HepG2 (cell line): Measurements from ENCODE around the gene BAIAP3. TPM values are rescaled to one million over a fixed set of nuclear protein-coding genes. Genes with fewer than 3 reads are reported as not detected.
A peak's percentile ranks its signal among the peaks of the same experiment; 100 is the strongest.

Experiments used
- ATAC-seq: fragments of 200-7000 bp; cut with Tn5 transposase; 3 replicates; pipeline ENCODE4 v1.9.1; 2020; ENCODE audit warnings: mild to moderate bottlenecking, moderate library complexity
- BruUV-seq: library from RNA; stranded (reverse); fragments of 400-500 nt; replicated peaks from 2 replicates; lab custom pipeline; 2021; lab: Mats Ljungman, UMichigan
- CTCF ChIA-PET: fragments of 300-600 bp; formaldehyde crosslinking; extraction: SDS; loops from one replicate; lab custom pipeline; 2021; ENCODE audit warnings: low total read pairs, inconsistent platforms, low intra/inter-chr PET ratio; lab: Yijun Ruan, JAX
- POLR2A ChIA-PET: fragments of 350-600 bp; sonication (Branson Sonifier 250); formaldehyde crosslinking; loops from one replicate; lab custom pipeline; 2020; ENCODE audit warnings: antibody characterized with exemption, inconsistent platforms; lab: Yijun Ruan, JAX
- DNase-seq: peaks from one replicate; pipeline ENCODE4 v3.0.0-alpha.2; 2015; ENCODE audit warnings: low spot score
- FAIRE-seq: peaks from 3 replicates; lab custom pipeline; 2011; peaks lifted over from hg19 to GRCh38; lab: Jason Lieb, UNC
- H2AFZ ChIP-seq: one replicate; pipeline ENCODE4 v1.6.1; 2011; ENCODE audit warnings: low read length, inconsistent platforms
- H3K27ac ChIP-seq: fragments of 300-600 bp; 3 replicates; pipeline ENCODE4 v1.8.0; 2011; ENCODE audit warnings: mixed run types, mild to moderate bottlenecking, mixed read lengths, low read length, inconsistent platforms; ENCODE audit not compliant: insufficient read depth; ENCODE audit errors: extremely low read length
- H3K27me3 ChIP-seq, 2 experiments: fragments of 200-600 bp in 1 of 2; 2 replicates in 1 of 2; 3 replicates in 1 of 2; pipeline versions ENCODE4 v1.6.0 to v1.8.0; 2011; ENCODE audit warnings: low read length in 2 of 2, mild to moderate bottlenecking in 2 of 2, moderate library complexity in 2 of 2, inconsistent platforms in 1 of 2; ENCODE audit not compliant: insufficient read depth in 2 of 2, control insufficient read depth in 1 of 2
- H3K36me3 ChIP-seq, 2 experiments: fragments of 200-600 bp in 1 of 2; replicated peaks in 1 of 2; 2 replicates in 1 of 2; 3 replicates in 1 of 2; pipeline versions ENCODE4 v1.5.1 to v1.8.0; 2011; ENCODE audit warnings: low read length in 2 of 2, inconsistent platforms in 1 of 2; ENCODE audit not compliant: insufficient read depth in 2 of 2, control insufficient read depth in 1 of 2
- H3K4me1 ChIP-seq: 2 replicates; pipeline ENCODE4 v1.5.1; 2012; ENCODE audit warnings: low read length, inconsistent platforms; ENCODE audit not compliant: insufficient read depth
- H3K4me2 ChIP-seq: 2 replicates; pipeline ENCODE4 v1.6.0; 2011; ENCODE audit warnings: low read depth, low read length, inconsistent platforms
- H3K4me3 ChIP-seq, 3 experiments: fragments of 200-600 bp in 1 of 3; sonication (generic), shearing (Covaris generic) in 1 of 3; replicated peaks in 1 of 3; 2 replicates each; pipeline ENCODE4 v1.5.1; 2011 to 2016; ENCODE audit warnings: low read length in 3 of 3, inconsistent platforms in 2 of 3, low read depth in 2 of 3, mild to moderate bottlenecking in 2 of 3, control low read depth in 1 of 3, mixed read lengths in 1 of 3; ENCODE audit not compliant: insufficient read depth in 1 of 3
- H3K79me2 ChIP-seq: one replicate; pipeline ENCODE4 v1.6.1; 2011; ENCODE audit warnings: low read length, inconsistent platforms; ENCODE audit not compliant: insufficient read depth
- H3K9ac ChIP-seq: 2 replicates; pipeline ENCODE4 v1.6.0; 2011; ENCODE audit warnings: mild to moderate bottlenecking, low read depth, low read length, inconsistent platforms; ENCODE audit not compliant: insufficient read depth
- H3K9me3 ChIP-seq: 2 replicates; pipeline ENCODE4 v1.5.1; 2012; ENCODE audit warnings: mild to moderate bottlenecking, low read length
- H4K20me1 ChIP-seq: 2 replicates; pipeline ENCODE4 v1.6.0; 2011; ENCODE audit warnings: inconsistent platforms, mild to moderate bottlenecking, low read length, moderate library complexity; ENCODE audit not compliant: insufficient read depth
- AGO1 ChIP-seq: fragments of 200-400 bp; formaldehyde crosslinking; IDR thresholded peaks from 2 replicates; pipeline ENCODE4 v1.6.1; 2017; ENCODE audit warnings: mild to moderate bottlenecking, low read depth, low read length, moderate library complexity; ENCODE audit not compliant: poor library complexity, severe bottlenecking
- ATF6 ChIP-seq: sonication (generic); formaldehyde crosslinking; conservative IDR thresholded peaks from 2 replicates; pipeline ENCODE4 v1.4.0; 2020; ENCODE audit warnings: missing genetic modification reagents
- KLF11 ChIP-seq: IDR thresholded peaks from 2 replicates; pipeline ENCODE4 v1.6.1; 2016; ENCODE audit warnings: missing compliant biosample characterization
- NFYB ChIP-seq: sonication (generic); formaldehyde crosslinking; IDR thresholded peaks from 2 replicates; pipeline ENCODE4 v1.4.0; 2020; ENCODE audit warnings: missing genetic modification reagents
- NFYC ChIP-seq: IDR thresholded peaks from 2 replicates; pipeline ENCODE4 v1.6.1; 2016; ENCODE audit warnings: missing genetic modification reagents, missing compliant biosample characterization
- POLR2AphosphoS2 ChIP-seq: IDR thresholded peaks from 2 replicates; pipeline ENCODE4 v1.6.1; 2011; ENCODE audit warnings: low read depth, low read length, improper control_type of control experiment
- SNAPC5 ChIP-seq: sonication (generic); formaldehyde crosslinking; IDR thresholded peaks from 2 replicates; pipeline ENCODE4 v1.8.1; 2023; ENCODE audit warnings: mild to moderate bottlenecking, missing genetic modification reagents, borderline replicate concordance
- SRF ChIP-seq: IDR thresholded peaks from 2 replicates; pipeline ENCODE4 v1.6.1; 2011; ENCODE audit warnings: mild to moderate bottlenecking, low read depth, low read length, moderate library complexity
- ZBTB40 ChIP-seq, 2 experiments: fragments of 450-650 bp in 1 of 2; sonication (generic) in 1 of 2; formaldehyde crosslinking in 1 of 2; IDR thresholded peaks; 2 replicates each; pipeline versions ENCODE4 v1.6.1 to v1.8.0; 2016 to 2022; ENCODE audit warnings: antibody characterized with exemption in 1 of 2, mild to moderate bottlenecking in 1 of 2, missing genetic modification reagents in 1 of 2
- ZC3H13 ChIP-seq: sonication (generic); formaldehyde crosslinking; IDR thresholded peaks from 2 replicates; pipeline ENCODE4 v1.8.1; 2023; ENCODE audit warnings: mild to moderate bottlenecking, missing genetic modification reagents, moderate library complexity
- ZMYM3 ChIP-seq: sonication (generic); formaldehyde crosslinking; IDR thresholded peaks from 2 replicates; pipeline ENCODE4 v1.5.1; 2020; ENCODE audit warnings: mild to moderate bottlenecking, missing genetic modification reagents
- ZNF17 ChIP-seq: sonication (generic); formaldehyde crosslinking; IDR thresholded peaks from 2 replicates; pipeline ENCODE4 v1.5.0; 2020; ENCODE audit warnings: mild to moderate bottlenecking, missing genetic modification reagents
- WGBS: methylation state at CpG from one replicate; pipeline ENCODE4 v1.1.6; 2017; ENCODE audit warnings: low lambda C conversion rate; 5-methylcytosine and 5-hydroxymethylcytosine counted together
- in situ Hi-C: cut with HindIII; loops from 2 replicates; pipeline ENCODE4 v1.10.0; 2017; ENCODE audit warnings: low pct_unique_long_range_greater_than_20kb; ENCODE audit not compliant: extremely low pct_ligation_motif_present
- intact Hi-C: fragments of 100-400 bp; cut with micrococcal nuclease; formaldehyde crosslinking; loops from one replicate; pipeline ENCODE4 v1.10.0; 2022; ENCODE audit not compliant: unreplicated experiment
- polyA plus RNA-seq, 8 experiments: library from polyadenylated mRNA; depleted of rRNA in 3 of 8; stranded (reverse) in 7 of 8; unstranded in 1 of 8; fragments of >200 nt; fragmentation: Illumina TruSeq in 4 of 8; extraction: Trizol in 4 of 8; gene quantifications; 2 replicates each; pipeline versions ENCODE4 v1.2.1 to v1.2.3, GENCODE V29; 2011 to 2016; ENCODE audit warnings: low read depth in 4 of 8, missing spikeins in 1 of 8, mixed read lengths in 1 of 8; ENCODE audit not compliant: insufficient read depth in 1 of 8
- total RNA-seq, 5 experiments: library from RNA; depleted of rRNA; stranded (reverse); fragments of >200 nt; fragmentation: Illumina TruSeq; extraction: Trizol; gene quantifications; 2 replicates each; pipeline ENCODE4 v1.2.3, GENCODE V29; 2016; ENCODE audit warnings: low read depth in 1 of 5

The BAIAP3 gene
- total and polyA plus RNA-seq, 2 of the 13 experiments (the other 11 are each of a cell fraction or from before 2014, with no cell fraction given) = 3.2 to 5.7 TPM

- no peaks in the 10 kb centered on the region for H3K9me3 ChIP-seq
- H3K36me3 ChIP-seq = peaks cover 7 to 26% of the 10 kb centered on the region in 2 experiments; a peak in 4 of 5 replicates
- no peak overlapping the region for H3K4me2 ChIP-seq
- POLR2A ChIA-PET = interaction anchor here (1.0 kb wide), 1 partner anchor 10 kb away, joined by 3 read pairs; no protein-coding TSS in a partner anchor
- in situ Hi-C loops = no loop called here
- 63% methylated on average over 5 of the region's 20 CpGs for WGBS
- FAIRE-seq = no peak
- H3K4me1 ChIP-seq = peaks cover 1% of the 10 kb centered on the region
- CTCF ChIA-PET = no interaction called here
- H3K9ac ChIP-seq = no peak overlapping the region
- H3K27me3 ChIP-seq = no peaks in the 10 kb centered on the region
- no TSS peak for BruUV-seq
- H2AFZ ChIP-seq = no peak overlapping the region
- no peak overlapping the region for H3K4me3 ChIP-seq
- intact Hi-C loops = no loop called here
- peak; percentile 6 for ATAC-seq
- H4K20me1 ChIP-seq = no peaks in the 10 kb centered on the region
- no peaks in the 10 kb centered on the region for H3K79me2 ChIP-seq
- no peak overlapping the region for H3K27ac ChIP-seq
- DNase-seq = no peak
- TF ChIP-seq NFYC (CRISPR knock-in tag) = no peak
- no peak for TF ChIP-seq NFYB (CRISPR knock-in tag)
- TF ChIP-seq ZC3H13 (CRISPR knock-in tag) = peak; percentile 25; the same call in 1 of the 2 replicates
- TF ChIP-seq ATF6 = no peak
- TF ChIP-seq ZMYM3 (CRISPR knock-in tag) = no peak
- 0 out of 2 replicates have a peak, but pooled peaks have one; percentile 14 for TF ChIP-seq POLR2AphosphoS2
- no peak for TF ChIP-seq KLF11 (CRISPR knock-in tag)
- no peak for TF ChIP-seq ZBTB40 (IDR thresholded peaks at IDR 0.05)
- no peak for TF ChIP-seq ZBTB40 (CRISPR knock-in tag; IDR thresholded peaks at IDR 0.05)
- TF ChIP-seq SRF = no peak
- TF ChIP-seq AGO1 = peak; percentile 80
- TF ChIP-seq SNAPC5 (CRISPR knock-in tag) = no peak
- no peak for TF ChIP-seq ZNF17 (CRISPR knock-in tag)
Measured at GRCh38 chr16:1325673-1326371, 7.6 kb upstream of the BAIAP3 start.
